ENCODE measurements around the gene PCAT6.

Gene PCAT6

GRCh38 chr1:202806845-202807450, 3.8 kb upstream of the PCAT6 start:
- Histone ChIP-seq H3K23ac (ENCODE audit: low read depth, low read length, poor library complexity) (peak overlapping the region; percentile 100), H3K27ac (replicated peaks; ENCODE audit: low read length) (peak overlapping the region; percentile 57), H3K4me3 (ENCODE audit: low read length in 2 of 2) (peak overlapping the region; percentile 73 to 97), H3K4me1 (ENCODE audit: control insufficient read depth in 2 of 2, insufficient read depth in 1 of 2, low read depth in 1 of 2, low read length in 2 of 2) (peaks cover 5 to 12% of the 10 kb centered on the region in 2 donors), H3K9me3 (replicated peaks in 1 of 2; ENCODE audit: control insufficient read depth in 2 of 2, insufficient read depth in 1 of 2, low read depth in 1 of 2, low read length in 2 of 2) (peaks cover 0 to 2% of the 10 kb centered on the region in 2 donors), H3K27me3 (ENCODE audit: control insufficient read depth in 3 of 3, insufficient read depth in 3 of 3, low read depth in 1 of 3, low read length in 3 of 3) (peaks cover 0 to 5% (median 0%) of the 10 kb centered on the region in 3 experiments), H2AK5ac (ENCODE audit: low read depth, low read length) (peak overlapping the region; percentile 27), H2AFZ (ENCODE audit: low read length) (peak overlapping the region; percentile 71), H3K14ac (ENCODE audit: low read length) (peak overlapping the region; percentile 63), H2BK12ac (ENCODE audit: low read length) (no peak overlapping the region), H3K9ac (ENCODE audit: low read depth, low read length, poor library complexity) (peak overlapping the region; percentile 87), H4K91ac (ENCODE audit: low read depth, low read length, poor library complexity) (no peak overlapping the region), H3K18ac (ENCODE audit: low read length) (peak overlapping the region; percentile 93), H3K36me3 (replicated peaks in 1 of 2; ENCODE audit: control insufficient read depth in 2 of 2, insufficient read depth in 2 of 2, low read length in 2 of 2) (peaks cover 0 to 3% of the 10 kb centered on the region in 2 donors), H3K4me2 (ENCODE audit: insufficient read depth, low read length, poor library complexity, severe bottlenecking) (peak overlapping the region; percentile 66), H2BK15ac (ENCODE audit: low read length) (peak overlapping the region; percentile 76), H3K4ac (ENCODE audit: low read length) (no peak overlapping the region), H3K79me1 (ENCODE audit: low read depth, low read length) (no peaks in the 10 kb centered on the region), H2BK120ac (ENCODE audit: low read depth, low read length) (no peak overlapping the region), H2BK5ac (ENCODE audit: low read length) (peak overlapping the region; percentile 87), H4K8ac (ENCODE audit: low read depth, low read length) (no peak overlapping the region)
- no peak for DNase-seq (ENCODE audit: low spot score)
- WGBS, 2 donors (ENCODE audit: extremely low coverage in 2 of 2, insufficient read length in 2 of 2, insufficient replicate concordance in 1 of 2) = no CpG with 5 or more reads among the region's 51 CpGs

GRCh38 chr1:202807451-202807925, 3.3 kb upstream of the PCAT6 start:
- no CpG with 5 or more reads among the region's 45 CpGs for WGBS, 2 donors (ENCODE audit: extremely low coverage in 2 of 2, insufficient read length in 2 of 2, insufficient replicate concordance in 1 of 2)
- Histone ChIP-seq H3K14ac (ENCODE audit: low read length) (peak overlapping the region; percentile 92), H3K36me3 (replicated peaks in 1 of 2; ENCODE audit: control insufficient read depth in 2 of 2, insufficient read depth in 2 of 2, low read length in 2 of 2) (no peaks in the 10 kb centered on the region), H2BK5ac (ENCODE audit: low read length) (peak overlapping the region; percentile 87), H3K23ac (ENCODE audit: low read depth, low read length, poor library complexity) (peak overlapping the region; percentile 100), H3K9ac (ENCODE audit: low read depth, low read length, poor library complexity) (peak overlapping the region; percentile 98), H3K9me3 (replicated peaks in 1 of 2; ENCODE audit: control insufficient read depth in 2 of 2, insufficient read depth in 1 of 2, low read depth in 1 of 2, low read length in 2 of 2) (no peaks in the 10 kb centered on the region), H3K4me3 (ENCODE audit: low read length in 2 of 2) (peak overlapping the region; percentile 73 to 97), H3K4me1 (ENCODE audit: control insufficient read depth in 2 of 2, insufficient read depth in 1 of 2, low read depth in 1 of 2, low read length in 2 of 2) (peaks cover 5 to 17% of the 10 kb centered on the region in 2 donors), H2BK12ac (ENCODE audit: low read length) (no peak overlapping the region), H4K8ac (ENCODE audit: low read depth, low read length) (no peak overlapping the region), H3K79me1 (ENCODE audit: low read depth, low read length) (no peaks in the 10 kb centered on the region), H3K4me2 (ENCODE audit: insufficient read depth, low read length, poor library complexity, severe bottlenecking) (peak overlapping the region; percentile 48), H3K4ac (ENCODE audit: low read length) (no peak overlapping the region), H3K27me3 (ENCODE audit: control insufficient read depth in 3 of 3, insufficient read depth in 3 of 3, low read depth in 1 of 3, low read length in 3 of 3) (peaks cover 0 to 8% (median 0%) of the 10 kb centered on the region in 3 experiments), H2BK15ac (ENCODE audit: low read length) (peak overlapping the region; percentile 76), H2AFZ (ENCODE audit: low read length) (peak overlapping the region; percentile 71), H3K27ac (replicated peaks; ENCODE audit: low read length) (no peak overlapping the region), H2BK120ac (ENCODE audit: low read depth, low read length) (peak overlapping the region; percentile 74), H4K91ac (ENCODE audit: low read depth, low read length, poor library complexity) (no peak overlapping the region), H3K18ac (ENCODE audit: low read length) (peak overlapping the region; percentile 99), H2AK5ac (ENCODE audit: low read depth, low read length) (peak overlapping the region; percentile 27)
- DNase-seq (ENCODE audit: low spot score) = no peak

DNA sequence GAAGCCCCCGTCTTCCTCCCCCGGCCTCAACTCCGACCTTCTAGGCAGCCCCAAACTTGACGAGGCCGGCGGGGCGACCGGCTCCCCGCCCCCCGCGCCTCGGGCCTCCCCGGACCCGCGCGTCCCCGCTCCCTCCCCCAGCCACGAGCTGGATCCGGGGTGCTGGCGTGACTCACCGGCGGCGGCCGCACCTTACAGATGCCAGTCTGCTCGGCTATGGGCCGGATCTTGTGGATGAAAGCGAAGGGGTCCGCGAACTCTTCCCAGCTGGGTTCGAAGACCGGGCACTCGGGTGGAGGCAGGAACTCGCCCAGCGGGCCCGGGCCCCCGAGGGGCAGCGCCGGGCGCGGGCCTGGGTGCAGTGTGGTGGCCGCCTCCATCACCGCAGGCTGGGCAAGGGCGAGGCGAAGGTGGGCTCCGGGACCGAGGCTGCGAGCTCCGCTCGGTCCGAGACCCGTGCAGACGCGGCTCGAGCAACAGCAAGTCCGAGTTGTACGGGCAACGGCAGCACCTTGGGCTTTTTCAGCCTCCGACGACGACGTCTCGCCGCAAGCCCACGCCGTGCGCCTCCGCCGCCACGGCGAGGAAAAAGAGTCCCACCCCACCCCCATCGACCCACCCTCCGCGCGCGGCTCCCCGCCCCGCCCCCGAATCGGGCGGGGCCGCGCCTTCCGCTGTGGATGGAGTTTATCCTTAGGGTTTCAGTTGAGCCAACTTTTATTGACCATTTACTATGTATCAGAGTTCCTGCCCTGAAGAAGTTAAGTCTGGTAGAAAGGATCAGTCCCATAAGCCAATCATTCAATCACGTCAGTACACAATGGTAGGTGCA, 2.6 kb upstream of the PCAT6 start, which contains the start of gene KDM5B:
TSS of gene KDM5B (minus strand) at position 496 of the 832 bp plus-strand sequence. CDS start at position 380, 116 bp downstream.
- Histone ChIP-seq H3K4me3 (ENCODE audit: low read length in 2 of 2) (peak within 1 kb of the TSS; percentile 73 to 97), H3K9ac (ENCODE audit: low read depth, low read length, poor library complexity) (peak within 1 kb of the TSS; percentile 98), H3K36me3 (replicated peaks in 1 of 2; ENCODE audit: control insufficient read depth in 2 of 2, insufficient read depth in 2 of 2, low read length in 2 of 2) (no peaks in the 10 kb centered on the region), H3K4me2 (ENCODE audit: insufficient read depth, low read length, poor library complexity, severe bottlenecking) (peak within 1 kb of the TSS; percentile 48), H2BK15ac (ENCODE audit: low read length) (peak within 1 kb of the TSS; percentile 76), H2BK120ac (ENCODE audit: low read depth, low read length) (peak within 1 kb of the TSS; percentile 74), H3K4ac (ENCODE audit: low read length) (peak within 1 kb of the TSS; percentile 67), H2AK5ac (ENCODE audit: low read depth, low read length) (peak within 1 kb of the TSS; percentile 27), H3K27ac (replicated peaks; ENCODE audit: low read length) (no peak within 1 kb of the TSS), H4K8ac (ENCODE audit: low read depth, low read length) (no peak within 1 kb of the TSS), H3K23ac (ENCODE audit: low read depth, low read length, poor library complexity) (peak within 1 kb of the TSS; percentile 100), H2BK12ac (ENCODE audit: low read length) (no peak within 1 kb of the TSS), H3K9me3 (replicated peaks in 1 of 2; ENCODE audit: control insufficient read depth in 2 of 2, insufficient read depth in 1 of 2, low read depth in 1 of 2, low read length in 2 of 2) (no peaks in the 10 kb centered on the region), H3K4me1 (ENCODE audit: control insufficient read depth in 2 of 2, insufficient read depth in 1 of 2, low read depth in 1 of 2, low read length in 2 of 2) (peaks cover 5 to 22% of the 10 kb centered on the region in 2 donors), H3K79me1 (ENCODE audit: low read depth, low read length) (no peaks in the 10 kb centered on the region), H2AFZ (ENCODE audit: low read length) (peak within 1 kb of the TSS; percentile 71), H3K18ac (ENCODE audit: low read length) (peak within 1 kb of the TSS; percentile 99), H2BK5ac (ENCODE audit: low read length) (peak within 1 kb of the TSS; percentile 87), H3K14ac (ENCODE audit: low read length) (peak within 1 kb of the TSS; percentile 92), H3K27me3 (ENCODE audit: control insufficient read depth in 3 of 3, insufficient read depth in 3 of 3, low read depth in 1 of 3, low read length in 3 of 3) (peaks cover 0 to 8% (median 0%) of the 10 kb centered on the region in 3 experiments), H4K91ac (ENCODE audit: low read depth, low read length, poor library complexity) (peak within 1 kb of the TSS; percentile 86)
- DNase-seq (ENCODE audit: low spot score) = peak; percentile 73
- WGBS, 2 donors (ENCODE audit: extremely low coverage in 2 of 2, insufficient read length in 2 of 2, insufficient replicate concordance in 1 of 2) = no CpG with 5 or more reads among the region's 84 CpGs

Data from neuronal stem cell (in vitro differentiated cells).